NCI-H1105 treated with DMSO at 0.1 percent for 48 hours (cell line): ENCODE data around the gene STRADA.
"Not testable (repeated sequence)": the region's sequence is repeated elsewhere in the genome, so short reads cannot be mapped to it uniquely, and the experiment has no call there.

Experiments
- DNase-seq: peaks from one replicate; lab custom pipeline; 2025; lab: John Stamatoyannopoulos, UW

The STRADA gene

GRCh38 chr17:63754046-63754445, 12.4 kb upstream of the STRADA start:
- no peak for DNase-seq

- no peak for DNase-seq
Observed at GRCh38 chr17:63753215-63753614, 11.6 kb upstream of the STRADA start.

- no peak for DNase-seq
Observed at GRCh38 chr17:63752707-63753106, 11.1 kb upstream of the STRADA start.

- no peak for DNase-seq
Observed at GRCh38 chr17:63751806-63752205, 10.2 kb upstream of the STRADA start.

- no peak for DNase-seq
Observed at GRCh38 chr17:63741143-63741407, 524 bp downstream of the STRADA start.

GRCh38 chr17:63740464-63741142, 996 bp downstream of the STRADA start:
- DNase-seq: no peak

- no peak for DNase-seq
Observed at GRCh38 chr17:63735691-63736090, 5.9 kb downstream of the STRADA start.

GRCh38 chr17:63722403-63722802, 19.2 kb downstream of the STRADA start:
- DNase-seq: no peak

GRCh38 chr17:63720194-63720593, 21.4 kb downstream of the STRADA start:
- not testable (repeated sequence) for DNase-seq

- no peak for DNase-seq
Observed at GRCh38 chr17:63718988-63719387, 22.6 kb downstream of the STRADA start.

GRCh38 chr17:63716426-63716825, 25.2 kb downstream of the STRADA start:
- DNase-seq: no peak

GRCh38 chr17:63714550-63715277, 26.9 kb downstream of the STRADA start:
- no peak for DNase-seq

GRCh38 chr17:63709110-63709509, 32.5 kb downstream of the STRADA start:
- no peak for DNase-seq

- no peak for DNase-seq
Observed at GRCh38 chr17:63707151-63707550, 34.4 kb downstream of the STRADA start.

GRCh38 chr17:63706336-63707082, 35.1 kb downstream of the STRADA start:
- no peak for DNase-seq

GRCh38 chr17:63705657-63706056, 35.9 kb downstream of the STRADA start:
- DNase-seq: no peak

GRCh38 chr17:63704836-63705235, 36.8 kb downstream of the STRADA start:
- DNase-seq: no peak

- no peak for DNase-seq
Observed at GRCh38 chr17:63704259-63704576, 37.4 kb downstream of the STRADA start.

- DNase-seq: no peak
Observed at GRCh38 chr17:63703556-63704258, 37.9 kb downstream of the STRADA start.

GRCh38 chr17:63703029-63703428, 38.6 kb downstream of the STRADA start:
- DNase-seq: no peak

GRCh38 chr17:63702721-63703015, 38.9 kb downstream of the STRADA start:
- DNase-seq: no peak

- DNase-seq: no peak
Observed at GRCh38 chr17:63701868-63702720, 39.5 kb downstream of the STRADA start.
